Dendritic cell treated with granulocyte-macrophage colony-stimulating factor and Interleukin-4, amounts not matched to agents 40 ng/mL and 50 ng/mL, for 4 days (primary cell): ENCODE results near the gene IL6R.

Source experiments
- H3K27ac Mint-ChIP-seq: one replicate; pipeline ENCODE4 v1.8.0; 2022; ENCODE audit warnings: mild to moderate bottlenecking, mixed read lengths
- H3K27me3 Mint-ChIP-seq: one replicate; pipeline ENCODE4 v1.8.0; 2022; ENCODE audit warnings: mild to moderate bottlenecking, mixed read lengths
- H3K36me3 Mint-ChIP-seq: one replicate; pipeline ENCODE4 v1.8.0; 2022; ENCODE audit warnings: low read depth, mixed read lengths
- H3K4me1 Mint-ChIP-seq: one replicate; pipeline ENCODE4 v1.8.0; 2022; ENCODE audit warnings: low read depth, mixed read lengths
- H3K4me3 Mint-ChIP-seq: one replicate; pipeline ENCODE4 v1.8.0; 2022; ENCODE audit warnings: mild to moderate bottlenecking, moderate library complexity, mixed read lengths
- H3K9me3 Mint-ChIP-seq: one replicate; pipeline ENCODE4 v1.8.0; 2022; ENCODE audit warnings: mixed read lengths
- intact Hi-C: fragments of 100-400 bp; cut with micrococcal nuclease; formaldehyde crosslinking; loops from one replicate; pipeline ENCODE4 v1.15.0; 2022

Gene IL6R

DNA sequence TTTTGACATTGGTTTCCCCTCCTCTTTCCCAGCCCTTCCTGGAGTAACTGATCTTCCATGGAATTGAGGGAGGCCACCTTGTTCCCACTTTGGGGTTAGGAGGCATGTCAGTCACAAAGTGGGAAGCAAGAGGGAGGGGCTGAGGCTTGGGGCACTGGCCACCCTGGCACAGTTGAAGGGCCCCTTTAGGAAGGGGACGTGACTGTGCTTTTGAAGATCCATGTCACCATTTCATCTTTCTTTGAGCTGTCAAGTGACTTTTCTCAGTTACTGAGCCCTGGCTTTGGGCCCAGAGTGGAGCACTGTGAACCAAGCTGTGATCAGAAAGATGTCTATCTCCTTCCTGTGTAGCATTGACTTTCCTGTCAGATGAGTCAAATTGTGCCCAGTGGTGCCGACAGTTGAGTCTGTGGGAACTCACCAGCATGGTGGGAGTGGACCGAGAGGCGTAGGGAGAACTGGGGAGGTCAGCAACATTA is 58.4 kb downstream of the IL6R start:
- H3K9me3 Mint-ChIP-seq = no peaks in the 10 kb centered on the region
- H3K27ac Mint-ChIP-seq = peak overlapping the region; percentile 95
- H3K36me3 Mint-ChIP-seq = peaks cover 77% of the 10 kb centered on the region
- peak overlapping the region; percentile 13 for H3K4me3 Mint-ChIP-seq
- no peaks in the 10 kb centered on the region for H3K27me3 Mint-ChIP-seq
- intact Hi-C loops = no loop called here
- peaks cover 74% of the 10 kb centered on the region for H3K4me1 Mint-ChIP-seq

DNA sequence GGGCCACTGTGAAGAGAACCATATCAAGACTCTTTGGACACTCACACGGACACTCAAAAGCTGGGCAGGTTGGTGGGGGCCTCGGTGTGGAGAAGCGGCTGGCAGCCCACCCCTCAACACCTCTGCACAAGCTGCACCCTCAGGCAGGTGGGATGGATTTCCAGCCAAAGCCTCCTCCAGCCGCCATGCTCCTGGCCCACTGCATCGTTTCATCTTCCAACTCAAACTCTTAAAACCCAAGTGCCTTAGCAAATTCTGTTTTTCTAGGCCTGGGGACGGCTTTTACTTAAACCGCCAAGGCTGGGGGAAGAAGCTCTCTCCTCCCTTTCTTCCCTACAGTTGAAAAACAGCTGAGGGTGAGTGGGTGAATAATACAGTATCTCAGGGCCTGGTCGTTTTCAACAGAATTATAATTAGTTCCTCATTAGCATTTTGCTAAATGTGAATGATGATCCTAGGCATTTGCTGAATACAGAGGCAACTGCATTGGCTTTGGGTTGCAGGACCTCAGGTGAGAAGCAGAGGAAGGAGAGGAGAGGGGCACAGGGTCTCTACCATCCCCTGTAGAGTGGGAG is 60.6 kb downstream of the IL6R start:
- peak overlapping the region; percentile 55 for H3K4me3 Mint-ChIP-seq
- intact Hi-C loops = loop anchor here (2.0 kb wide), 1 partner anchor 59 kb away; no protein-coding TSS in a partner anchor
- H3K27ac Mint-ChIP-seq = peak overlapping the region; percentile 95
- H3K9me3 Mint-ChIP-seq = no peaks in the 10 kb centered on the region
- peaks cover 76% of the 10 kb centered on the region for H3K4me1 Mint-ChIP-seq
- H3K36me3 Mint-ChIP-seq = peaks cover 70% of the 10 kb centered on the region
- H3K27me3 Mint-ChIP-seq = no peaks in the 10 kb centered on the region

DNA sequence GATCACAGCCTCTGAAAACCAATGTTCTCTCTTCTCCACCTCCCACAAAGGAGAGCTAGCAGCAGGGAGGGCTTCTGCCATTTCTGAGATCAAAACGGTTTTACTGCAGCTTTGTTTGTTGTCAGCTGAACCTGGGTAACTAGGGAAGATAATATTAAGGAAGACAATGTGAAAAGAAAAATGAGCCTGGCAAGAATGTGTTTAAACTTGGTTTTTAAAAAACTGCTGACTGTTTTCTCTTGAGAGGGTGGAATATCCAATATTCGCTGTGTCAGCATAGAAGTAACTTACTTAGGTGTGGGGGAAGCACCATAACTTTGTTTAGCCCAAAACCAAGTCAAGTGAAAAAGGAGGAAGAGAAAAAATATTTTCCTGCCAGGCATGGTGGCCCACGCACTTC is 61.1 kb downstream of the IL6R start:
- Mint-ChIP-seq H3K27me3 (no peaks in the 10 kb centered on the region), H3K9me3 (no peaks in the 10 kb centered on the region), H3K4me1 (peaks cover 72% of the 10 kb centered on the region), H3K27ac (peak overlapping the region; percentile 95), H3K36me3 (peaks cover 65% of the 10 kb centered on the region), H3K4me3 (peak overlapping the region; percentile 55)
- intact Hi-C loops = loop anchor here (2.0 kb wide), 1 partner anchor 59 kb away; no protein-coding TSS in a partner anchor

DNA sequence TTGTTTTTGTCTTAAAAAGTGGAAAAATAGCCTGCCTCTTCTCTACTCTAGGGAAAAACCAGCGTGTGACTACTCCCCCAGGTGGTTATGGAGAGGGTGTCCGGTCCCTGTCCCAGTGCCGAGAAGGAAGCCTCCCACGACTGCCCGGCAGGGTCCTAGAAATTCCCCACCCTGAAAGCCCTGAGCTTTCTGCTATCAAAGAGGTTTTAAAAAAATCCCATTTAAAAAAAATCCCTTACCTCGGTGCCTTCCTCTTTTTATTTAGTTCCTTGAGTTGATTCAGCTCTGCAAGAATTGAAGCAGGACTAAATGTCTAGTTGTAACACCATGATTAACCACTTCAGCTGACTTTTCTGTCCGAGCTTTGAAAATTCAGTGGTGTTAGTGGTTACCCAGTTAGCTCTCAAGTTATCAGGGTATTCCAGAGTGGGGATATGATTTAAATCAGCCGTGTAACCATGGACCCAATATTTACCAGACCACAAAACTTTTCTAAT is 61.8 kb downstream of the IL6R start:
- Mint-ChIP-seq H3K27me3 (no peaks in the 10 kb centered on the region), H3K27ac (peak overlapping the region; percentile 95), H3K4me1 (peaks cover 66% of the 10 kb centered on the region), H3K4me3 (no peak overlapping the region), H3K36me3 (peaks cover 57% of the 10 kb centered on the region), H3K9me3 (no peaks in the 10 kb centered on the region)
- intact Hi-C loops = loop anchor here (2.0 kb wide), 1 partner anchor 60 kb away; no protein-coding TSS in a partner anchor

DNA sequence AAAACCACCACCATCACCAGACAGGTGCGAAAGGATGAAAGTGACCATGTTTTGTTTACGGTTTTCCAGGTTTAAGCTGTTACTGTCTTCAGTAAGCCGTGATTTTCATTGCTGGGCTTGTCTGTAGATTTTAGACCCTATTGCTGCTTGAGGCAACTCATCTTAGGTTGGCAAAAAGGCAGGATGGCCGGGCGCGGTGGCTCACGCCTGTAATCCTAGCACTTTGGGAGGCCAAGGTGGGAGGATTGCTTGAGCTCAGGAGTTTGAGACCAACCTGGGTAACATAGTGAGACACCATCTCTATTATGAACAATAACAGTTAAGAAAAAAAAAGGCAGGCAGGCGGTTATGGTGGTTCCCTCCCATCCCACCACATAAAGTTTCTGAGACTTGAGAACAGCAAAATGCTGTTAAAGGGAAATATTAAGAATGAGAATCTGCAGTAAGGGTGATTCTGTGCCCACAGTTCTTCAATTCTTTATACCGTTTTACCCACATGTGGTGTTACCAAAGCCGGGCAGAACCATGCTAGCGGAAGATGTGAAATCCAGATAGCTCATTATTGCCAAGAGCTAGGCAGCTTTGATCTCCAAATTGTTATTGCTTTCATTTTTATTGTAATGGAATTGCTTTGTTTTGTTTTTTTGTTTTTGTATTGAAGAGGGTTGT is 62.4 kb downstream of the IL6R start:
- no peak overlapping the region for H3K4me3 Mint-ChIP-seq
- intact Hi-C loops = loop anchor here (2.0 kb wide), 1 partner anchor 61 kb away; no protein-coding TSS in a partner anchor
- peaks cover 52% of the 10 kb centered on the region for H3K36me3 Mint-ChIP-seq
- no peaks in the 10 kb centered on the region for H3K27me3 Mint-ChIP-seq
- no peaks in the 10 kb centered on the region for H3K9me3 Mint-ChIP-seq
- H3K27ac Mint-ChIP-seq = peak overlapping the region; percentile 95
- peaks cover 62% of the 10 kb centered on the region for H3K4me1 Mint-ChIP-seq

DNA sequence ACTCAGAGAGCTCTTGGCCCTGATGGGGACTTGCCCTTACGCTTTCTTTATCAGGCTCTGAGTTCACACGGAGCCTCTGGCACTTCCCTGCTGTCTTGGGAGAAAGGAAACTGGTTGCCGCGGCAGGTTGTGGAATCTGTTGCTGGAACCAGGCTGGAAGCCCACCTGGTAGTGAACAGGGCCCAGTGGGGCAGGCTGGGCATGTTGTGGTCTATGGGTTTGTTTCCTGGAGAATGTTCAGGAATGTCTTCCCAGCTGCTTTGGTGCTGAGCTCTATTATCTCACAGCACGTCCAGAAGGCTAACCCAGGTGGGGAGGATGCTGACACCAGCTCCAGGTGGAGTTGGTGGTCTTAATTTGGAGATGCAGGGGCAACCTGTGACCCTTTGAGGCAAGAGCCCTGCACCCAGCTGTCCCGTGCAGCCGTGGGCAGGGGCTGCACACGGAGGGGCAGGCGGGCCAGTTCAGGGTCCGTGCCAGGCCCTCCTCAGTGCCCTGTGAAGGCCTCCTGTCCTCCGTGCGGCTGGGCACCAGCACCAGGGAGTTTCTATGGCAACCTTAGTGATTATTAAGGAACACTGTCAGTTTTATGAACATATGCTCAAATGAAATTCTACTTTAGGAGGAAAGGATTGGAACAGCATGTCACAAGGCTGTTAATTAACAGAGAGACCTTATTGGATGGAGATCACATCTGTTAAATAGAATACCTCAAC is 63.5 kb downstream of the IL6R start:
- Mint-ChIP-seq H3K4me3 (no peak overlapping the region), H3K4me1 (peaks cover 54% of the 10 kb centered on the region), H3K36me3 (peaks cover 52% of the 10 kb centered on the region), H3K27ac (peak overlapping the region; percentile 38), H3K27me3 (no peaks in the 10 kb centered on the region), H3K9me3 (no peaks in the 10 kb centered on the region)
- intact Hi-C loops = no loop called here

DNA sequence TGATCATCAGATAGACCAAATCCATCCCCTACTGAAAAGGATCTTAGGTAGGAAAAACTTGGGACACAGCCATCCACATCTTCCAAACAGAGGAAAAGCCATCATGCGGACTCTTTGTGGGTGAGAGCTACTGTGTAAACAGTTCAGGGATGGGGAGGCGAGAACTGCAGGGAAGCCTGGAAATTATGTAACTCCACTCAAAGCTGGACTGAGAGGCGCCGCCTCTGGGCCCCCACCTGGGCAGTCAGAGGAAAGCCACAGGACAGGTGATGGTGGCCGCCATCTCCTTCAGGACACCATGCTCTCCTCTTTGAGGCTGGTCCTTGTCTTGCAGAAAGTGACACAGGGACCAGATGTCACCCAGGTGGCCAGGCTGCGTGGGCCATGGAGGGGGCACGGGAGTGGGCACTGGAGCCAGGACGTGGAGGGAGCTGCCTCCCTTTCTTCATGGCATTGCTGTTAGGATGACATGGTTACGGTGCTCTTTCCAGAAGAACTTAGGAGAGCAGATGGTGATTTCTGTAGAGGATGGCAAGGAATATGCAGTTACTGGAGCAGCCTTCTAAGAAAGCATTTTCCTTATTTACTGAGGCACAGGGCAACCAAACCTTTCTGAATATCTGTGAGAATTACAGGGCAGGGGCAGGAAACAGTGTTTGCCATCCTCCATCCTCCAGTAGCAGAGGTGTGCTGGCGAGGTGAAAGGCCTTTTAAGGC is 64.9 kb downstream of the IL6R start:
- Mint-ChIP-seq H3K4me1 (peaks cover 52% of the 10 kb centered on the region), H3K4me3 (no peak overlapping the region), H3K9me3 (no peaks in the 10 kb centered on the region), H3K27me3 (no peaks in the 10 kb centered on the region), H3K27ac (peak overlapping the region; percentile 38), H3K36me3 (peaks cover 44% of the 10 kb centered on the region)
- intact Hi-C loops = no loop called here

DNA sequence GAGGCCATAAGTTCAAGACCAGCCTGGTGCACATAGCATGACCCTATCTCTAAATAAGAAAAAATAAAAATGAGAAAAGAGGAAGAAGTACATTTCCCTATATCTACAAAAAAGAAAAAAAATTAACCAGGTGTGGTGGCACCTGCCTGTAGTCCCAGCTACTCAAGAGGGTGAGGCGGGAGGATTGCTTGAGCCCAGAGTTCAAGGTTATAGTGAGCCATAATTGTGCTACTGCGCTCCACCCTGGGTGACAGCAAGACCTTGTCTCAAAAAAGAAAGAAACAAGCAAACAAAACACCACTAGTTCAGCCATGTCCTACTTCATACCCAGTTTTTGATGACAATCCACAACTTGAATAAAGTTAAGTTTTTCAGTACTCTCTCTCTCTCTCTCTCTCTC is 66.2 kb downstream of the IL6R start:
- Mint-ChIP-seq H3K4me1 (peaks cover 43% of the 10 kb centered on the region), H3K27me3 (no peaks in the 10 kb centered on the region), H3K4me3 (no peak overlapping the region), H3K9me3 (no peaks in the 10 kb centered on the region), H3K27ac (peak overlapping the region; percentile 38), H3K36me3 (peaks cover 31% of the 10 kb centered on the region)
- intact Hi-C loops = no loop called here

DNA sequence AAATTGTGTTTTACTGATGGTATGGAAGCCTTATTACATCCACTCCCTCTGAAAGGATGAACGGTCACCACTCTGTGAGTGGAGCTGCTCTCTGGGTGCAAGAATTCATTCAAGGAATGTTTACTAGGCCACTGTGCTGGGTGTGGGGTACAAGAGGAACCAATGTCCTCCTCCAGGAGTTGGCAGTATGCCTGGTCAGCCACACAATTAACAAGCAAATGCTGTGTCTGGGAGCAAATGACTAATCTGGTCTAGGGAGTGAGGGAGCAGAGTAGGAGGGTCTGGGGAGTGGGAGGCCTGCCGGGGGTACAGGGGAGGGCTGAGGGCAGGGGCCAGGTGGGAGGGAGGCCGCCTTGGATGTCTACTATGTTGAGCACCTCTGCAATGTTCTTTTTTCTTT is 69.7 kb downstream of the IL6R start:
- Mint-ChIP-seq H3K36me3 (peaks cover 2% of the 10 kb centered on the region), H3K27me3 (no peaks in the 10 kb centered on the region)

DNA sequence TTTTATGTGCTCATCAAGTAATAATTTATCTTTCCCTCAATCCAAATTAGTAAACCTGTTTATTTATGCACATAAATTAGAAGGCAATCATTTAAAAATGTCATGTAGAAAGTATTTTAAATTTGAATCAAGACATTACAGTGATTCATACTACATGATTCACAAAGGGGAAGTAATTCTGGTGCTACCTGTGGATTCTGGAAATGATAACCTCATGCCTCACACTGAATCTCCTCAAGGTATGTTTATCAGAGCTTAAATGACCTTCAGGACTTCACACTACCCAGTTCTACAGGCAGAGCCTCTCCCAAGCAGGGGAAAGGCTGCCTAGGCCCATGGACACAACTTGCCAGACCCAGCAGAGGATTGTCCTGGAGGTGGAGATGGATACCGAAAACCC is 71.6 kb downstream of the IL6R start:
- intact Hi-C loops = loop anchor here (5.0 kb wide), 2 partner anchors 44 to 139 kb away; no protein-coding TSS in a partner anchor
- no peaks in the 10 kb centered on the region for H3K27me3 Mint-ChIP-seq
- no peaks in the 10 kb centered on the region for H3K9me3 Mint-ChIP-seq
- H3K36me3 Mint-ChIP-seq = no peaks in the 10 kb centered on the region
- no peak overlapping the region for H3K27ac Mint-ChIP-seq
- H3K4me1 Mint-ChIP-seq = peaks cover 40% of the 10 kb centered on the region
- H3K4me3 Mint-ChIP-seq = no peak overlapping the region

More for the DNA sequence above, 69.7 kb downstream of the IL6R start:
- H3K9me3 Mint-ChIP-seq = no peaks in the 10 kb centered on the region
- H3K27ac Mint-ChIP-seq = peak overlapping the region; percentile 69
- H3K4me1 Mint-ChIP-seq = peaks cover 30% of the 10 kb centered on the region
- intact Hi-C loops = loop anchor here (5.0 kb wide), 2 partner anchors 43 to 138 kb away; no protein-coding TSS in a partner anchor
- no peak overlapping the region for H3K4me3 Mint-ChIP-seq

DNA sequence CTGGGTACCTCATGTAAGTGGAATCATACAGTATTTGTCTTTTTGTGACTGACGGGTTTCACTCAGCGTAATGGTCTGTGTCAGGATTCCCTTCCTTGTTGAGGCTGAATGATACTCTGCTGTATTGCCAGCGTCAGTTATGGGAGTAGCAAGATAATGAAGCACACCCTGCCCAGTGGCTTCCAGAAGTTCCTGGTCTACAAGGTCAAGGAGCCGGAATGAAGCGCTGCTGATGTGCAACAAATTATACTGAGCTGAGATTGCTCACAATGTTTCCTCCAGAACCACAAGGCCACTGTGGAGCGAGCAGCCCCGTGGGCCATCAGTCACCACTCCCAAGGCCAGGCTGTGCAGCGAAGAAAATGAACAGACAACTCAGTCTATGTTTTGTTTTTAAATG is 72.9 kb downstream of the IL6R start:
- Mint-ChIP-seq H3K27ac (no peak overlapping the region), H3K36me3 (no peaks in the 10 kb centered on the region), H3K4me1 (peaks cover 40% of the 10 kb centered on the region), H3K27me3 (no peaks in the 10 kb centered on the region), H3K4me3 (no peak overlapping the region), H3K9me3 (no peaks in the 10 kb centered on the region)
- intact Hi-C loops = loop anchor here (5.0 kb wide), 2 partner anchors 46 to 141 kb away; no protein-coding TSS in a partner anchor

DNA sequence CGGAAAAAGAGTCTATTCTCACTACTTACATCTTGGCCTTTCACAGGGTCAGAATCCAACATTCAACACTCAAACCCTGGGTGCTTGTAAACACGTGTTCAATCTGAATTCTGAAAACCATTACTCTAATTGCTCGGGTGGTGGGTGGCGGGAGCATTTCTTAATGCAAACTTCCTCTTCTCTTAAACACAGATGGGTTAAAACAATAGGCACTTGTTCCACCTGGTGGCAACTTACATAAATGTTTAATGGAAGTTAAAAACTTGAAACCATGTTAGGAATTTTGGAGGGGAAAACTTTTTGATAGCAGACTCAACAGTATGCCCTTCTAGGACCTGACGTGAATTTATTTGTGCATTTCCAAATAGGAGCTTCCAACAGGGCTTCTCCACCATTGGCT is 73.5 kb downstream of the IL6R start:
- Mint-ChIP-seq H3K9me3 (no peaks in the 10 kb centered on the region), H3K27ac (no peak overlapping the region), H3K4me1 (peaks cover 40% of the 10 kb centered on the region), H3K27me3 (peaks cover 2% of the 10 kb centered on the region), H3K36me3 (no peaks in the 10 kb centered on the region), H3K4me3 (no peak overlapping the region)
- intact Hi-C loops = loop anchor here (5.0 kb wide), 2 partner anchors 46 to 141 kb away; no protein-coding TSS in a partner anchor

DNA sequence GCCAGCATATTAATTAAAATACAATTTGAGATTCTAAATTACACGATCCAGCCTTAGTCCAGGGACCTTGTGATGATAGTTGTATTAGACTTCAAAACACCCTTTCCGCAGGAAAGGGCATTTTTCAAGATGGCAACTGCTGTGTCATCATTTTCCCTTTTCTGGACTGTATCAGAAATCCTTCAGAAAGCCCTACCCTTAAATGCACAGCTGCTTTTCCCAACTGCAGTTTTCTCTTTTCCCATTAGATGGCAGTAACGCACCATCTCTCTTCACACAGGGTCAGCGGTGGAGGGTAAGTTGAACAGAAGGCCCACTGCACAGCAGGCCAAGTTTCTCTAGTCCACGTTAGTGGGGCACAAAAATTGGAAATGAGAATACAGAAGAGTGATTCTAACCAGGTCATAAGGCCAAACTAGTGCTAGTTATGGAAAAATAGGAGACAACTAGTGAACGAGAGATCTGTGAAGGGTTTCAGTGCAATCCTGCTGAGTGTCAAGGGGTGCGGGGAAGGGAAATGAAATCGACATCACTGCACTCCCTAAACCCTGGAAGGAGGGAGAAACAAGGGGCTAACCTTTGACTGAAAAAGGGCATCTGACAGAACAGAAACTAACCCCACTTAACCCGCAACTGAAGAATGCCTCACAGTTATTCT is 74.8 kb downstream of the IL6R start:
- intact Hi-C loops = loop anchor here (1.0 to 5.0 kb wide), 4 partner anchors 37 to 143 kb away; no protein-coding TSS in a partner anchor
- Mint-ChIP-seq H3K9me3 (no peaks in the 10 kb centered on the region), H3K27ac (peak overlapping the region; percentile 18), H3K4me1 (peaks cover 32% of the 10 kb centered on the region), H3K27me3 (peaks cover 2% of the 10 kb centered on the region), H3K36me3 (no peaks in the 10 kb centered on the region), H3K4me3 (no peak overlapping the region)
